Ectodermal cell (in vitro differentiated cells): ENCODE data around the gene SVIL. TPM values are rescaled to one million over a fixed set of nuclear protein-coding genes. Genes with fewer than 3 reads are reported as not detected.

Experiments used
- H3K27ac ChIP-seq: 2 replicates; pipeline ENCODE4 v1.7.0; 2013; ENCODE audit warnings: mild to moderate bottlenecking, low read depth, low read length; ENCODE audit not compliant: insufficient read depth, poor library complexity, severe bottlenecking
- H3K27me3 ChIP-seq: 2 replicates; pipeline ENCODE4 v1.7.0; 2013; ENCODE audit warnings: mild to moderate bottlenecking, low read length; ENCODE audit not compliant: insufficient read depth, control insufficient read depth, poor library complexity, severe bottlenecking
- H3K36me3 ChIP-seq: one replicate; pipeline ENCODE4 v1.7.0; 2013; ENCODE audit warnings: low read length; ENCODE audit not compliant: control insufficient read depth, insufficient read depth
- H3K4me1 ChIP-seq: one replicate; pipeline ENCODE4 v1.7.0; 2013; ENCODE audit warnings: low read length; ENCODE audit not compliant: control insufficient read depth, insufficient read depth
- H3K4me3 ChIP-seq: 2 replicates; pipeline ENCODE4 v1.7.0; 2013; ENCODE audit warnings: low read depth, low read length, control low read depth; ENCODE audit not compliant: insufficient read depth
- H3K9me3 ChIP-seq: 2 replicates; pipeline ENCODE4 v1.7.0; 2013; ENCODE audit warnings: mild to moderate bottlenecking, low read length, moderate library complexity; ENCODE audit not compliant: control insufficient read depth
- WGBS, 2 experiments: methylation state at CpG; one replicate each; pipeline ENCODE4 v1.1.7; 2013; ENCODE audit warnings: missing lambda C conversion rate in 2 of 2; 5-methylcytosine and 5-hydroxymethylcytosine counted together
- polyA plus RNA-seq, 4 experiments: library from polyadenylated mRNA; stranded (reverse); fragments of 50-300 nt; gene quantifications; one replicate each; pipeline ENCODE4 v1.2.3, GENCODE V29; 2013

SVIL gene, protein sequence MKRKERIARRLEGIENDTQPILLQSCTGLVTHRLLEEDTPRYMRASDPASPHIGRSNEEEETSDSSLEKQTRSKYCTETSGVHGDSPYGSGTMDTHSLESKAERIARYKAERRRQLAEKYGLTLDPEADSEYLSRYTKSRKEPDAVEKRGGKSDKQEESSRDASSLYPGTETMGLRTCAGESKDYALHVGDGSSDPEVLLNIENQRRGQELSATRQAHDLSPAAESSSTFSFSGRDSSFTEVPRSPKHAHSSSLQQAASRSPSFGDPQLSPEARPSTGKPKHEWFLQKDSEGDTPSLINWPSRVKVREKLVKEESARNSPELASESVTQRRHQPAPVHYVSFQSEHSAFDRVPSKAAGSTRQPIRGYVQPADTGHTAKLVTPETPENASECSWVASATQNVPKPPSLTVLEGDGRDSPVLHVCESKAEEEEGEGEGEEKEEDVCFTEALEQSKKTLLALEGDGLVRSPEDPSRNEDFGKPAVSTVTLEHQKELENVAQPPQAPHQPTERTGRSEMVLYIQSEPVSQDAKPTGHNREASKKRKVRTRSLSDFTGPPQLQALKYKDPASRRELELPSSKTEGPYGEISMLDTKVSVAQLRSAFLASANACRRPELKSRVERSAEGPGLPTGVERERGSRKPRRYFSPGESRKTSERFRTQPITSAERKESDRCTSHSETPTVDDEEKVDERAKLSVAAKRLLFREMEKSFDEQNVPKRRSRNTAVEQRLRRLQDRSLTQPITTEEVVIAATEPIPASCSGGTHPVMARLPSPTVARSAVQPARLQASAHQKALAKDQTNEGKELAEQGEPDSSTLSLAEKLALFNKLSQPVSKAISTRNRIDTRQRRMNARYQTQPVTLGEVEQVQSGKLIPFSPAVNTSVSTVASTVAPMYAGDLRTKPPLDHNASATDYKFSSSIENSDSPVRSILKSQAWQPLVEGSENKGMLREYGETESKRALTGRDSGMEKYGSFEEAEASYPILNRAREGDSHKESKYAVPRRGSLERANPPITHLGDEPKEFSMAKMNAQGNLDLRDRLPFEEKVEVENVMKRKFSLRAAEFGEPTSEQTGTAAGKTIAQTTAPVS (N-terminal part only)
- 31.9 TPM for polyA plus RNA-seq (2013, experiment 1 of 4)
- polyA plus RNA-seq (2013, experiment 2 of 4) = 31.4 TPM
- 35.4 TPM for polyA plus RNA-seq (2013, experiment 3 of 4)
- polyA plus RNA-seq (2013, experiment 4 of 4) = 26.7 TPM

DNA sequence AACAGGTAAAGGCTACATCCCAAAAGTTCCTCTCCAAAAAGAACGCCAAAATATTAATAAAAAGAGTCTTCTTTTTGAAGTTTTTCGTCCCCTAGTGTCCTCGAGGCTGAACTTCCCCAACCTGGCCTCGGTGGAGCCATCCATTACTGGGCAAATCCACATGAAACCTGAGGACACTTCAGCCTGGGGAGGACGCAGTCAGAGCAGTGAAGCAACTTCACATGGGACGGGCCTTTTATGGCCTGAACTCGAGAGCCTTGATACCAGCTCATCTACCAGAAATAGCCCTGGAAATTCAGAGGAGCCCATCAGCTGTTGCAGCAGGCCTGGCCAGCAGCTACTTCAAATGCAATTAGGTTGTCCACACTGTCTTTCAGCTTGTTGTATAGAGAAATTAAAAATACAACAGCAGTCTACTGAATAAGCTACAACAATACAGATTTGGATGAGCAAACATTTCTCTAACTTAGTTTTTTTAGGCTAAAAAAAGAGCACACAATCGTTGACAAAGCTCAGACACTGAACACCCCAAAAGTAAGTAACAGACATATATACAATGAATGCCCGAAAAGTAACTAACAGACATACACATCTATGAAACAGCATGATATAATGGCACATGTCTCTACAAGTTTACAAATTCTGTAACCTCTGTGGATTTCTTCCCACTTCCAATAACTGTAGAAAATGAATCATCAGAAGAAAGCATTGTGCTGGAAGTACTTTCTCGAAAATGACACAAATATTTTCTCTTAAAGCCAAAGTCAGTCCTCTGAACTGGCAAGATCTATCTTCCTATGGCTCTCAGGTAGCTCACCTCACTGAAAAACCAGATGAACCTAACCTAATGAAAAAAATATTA is at the start of gene SVIL:
Gene SVIL, minus strand, starts transcription at position 208 of the 862 bp plus-strand sequence. CDS start 79,913 bp downstream, outside the sequence.
- Histone ChIP-seq H3K36me3 (peaks cover 2% of the 10 kb centered on the region), H3K4me1 (peaks cover 21% of the 10 kb centered on the region), H3K27me3 (no peaks in the 10 kb centered on the region), H3K4me3 (no peak within 1 kb of the TSS), H3K27ac (peak within 1 kb of the TSS; percentile 40), H3K9me3 (no peaks in the 10 kb centered on the region)
- 52 to 58% methylated on average over 10 of the region's 10 CpGs for whole genome bisulfite sequencing, 2 experiments

DNA sequence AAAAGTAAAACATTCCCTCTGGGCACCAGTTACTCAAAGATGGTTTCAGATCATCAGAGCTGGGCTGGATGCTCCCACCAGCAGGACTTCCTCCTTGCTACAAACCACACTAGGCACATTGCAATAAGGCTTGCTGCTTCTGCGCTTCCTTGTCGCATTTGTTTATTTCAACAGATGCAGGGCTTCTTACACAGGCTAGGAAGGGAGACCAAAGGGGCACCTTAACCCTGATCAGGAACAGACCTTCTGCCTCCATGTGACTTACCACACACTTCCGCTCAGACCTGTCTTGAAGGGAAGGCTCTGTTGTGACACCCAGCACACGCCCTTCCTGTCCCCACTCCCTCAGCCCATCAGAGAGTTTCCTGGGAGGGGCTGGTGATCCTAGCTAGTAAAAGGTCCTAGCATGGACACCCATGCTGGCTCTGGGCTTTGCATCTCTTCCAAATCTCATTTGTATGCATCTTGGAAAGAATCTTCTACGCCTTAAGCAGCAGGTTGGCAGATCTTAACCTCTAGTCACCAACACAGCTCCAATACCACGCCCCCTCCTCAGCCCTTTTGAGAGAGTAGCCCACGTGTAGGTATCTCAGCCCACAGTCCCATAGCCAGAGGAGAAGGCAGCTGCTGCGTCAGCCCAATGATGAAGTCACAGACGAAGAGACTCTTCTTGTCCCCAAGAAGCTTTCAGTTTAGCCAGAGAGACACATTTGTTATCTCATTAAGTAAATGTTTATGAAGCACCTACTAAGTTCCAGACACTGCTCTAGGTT is 47.1 kb upstream of the SVIL start:
- no peak overlapping the region for H3K4me3 ChIP-seq
- WGBS, 2 experiments = 89 to 92% methylated on average over 9 of the region's 9 CpGs
- no peaks in the 10 kb centered on the region for H3K9me3 ChIP-seq
- peaks cover 11% of the 10 kb centered on the region for H3K36me3 ChIP-seq
- H3K27ac ChIP-seq = no peak overlapping the region
- no peaks in the 10 kb centered on the region for H3K27me3 ChIP-seq
- peaks cover 3% of the 10 kb centered on the region for H3K4me1 ChIP-seq

DNA sequence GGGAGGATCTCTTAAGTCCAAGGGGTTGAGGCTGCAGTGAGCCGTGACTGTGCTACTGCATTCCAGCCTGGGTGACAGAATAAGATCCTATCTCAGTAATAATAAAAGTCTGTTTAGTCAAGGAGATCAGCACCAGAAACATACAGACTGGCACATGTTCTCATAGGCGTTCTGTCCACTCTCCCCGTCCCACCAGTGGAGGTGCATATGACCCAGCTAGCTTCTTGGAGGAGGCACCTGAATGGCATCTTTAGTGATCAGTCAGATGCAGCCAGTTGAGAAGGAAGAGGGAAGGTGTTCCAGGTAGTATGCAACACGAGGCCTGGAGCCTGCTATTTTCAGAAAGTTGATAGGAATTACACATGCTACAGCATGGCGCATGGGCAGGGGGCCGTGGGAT is 45.3 kb upstream of the SVIL start:
- peaks cover 5% of the 10 kb centered on the region for H3K9me3 ChIP-seq
- WGBS, 2 experiments = 96 to 98% methylated on average over 6 of the region's 6 CpGs
- peaks cover 24% of the 10 kb centered on the region for H3K36me3 ChIP-seq
- H3K4me1 ChIP-seq = no peaks in the 10 kb centered on the region
- no peak overlapping the region for H3K4me3 ChIP-seq
- H3K27me3 ChIP-seq = no peaks in the 10 kb centered on the region
- H3K27ac ChIP-seq = no peak overlapping the region

DNA sequence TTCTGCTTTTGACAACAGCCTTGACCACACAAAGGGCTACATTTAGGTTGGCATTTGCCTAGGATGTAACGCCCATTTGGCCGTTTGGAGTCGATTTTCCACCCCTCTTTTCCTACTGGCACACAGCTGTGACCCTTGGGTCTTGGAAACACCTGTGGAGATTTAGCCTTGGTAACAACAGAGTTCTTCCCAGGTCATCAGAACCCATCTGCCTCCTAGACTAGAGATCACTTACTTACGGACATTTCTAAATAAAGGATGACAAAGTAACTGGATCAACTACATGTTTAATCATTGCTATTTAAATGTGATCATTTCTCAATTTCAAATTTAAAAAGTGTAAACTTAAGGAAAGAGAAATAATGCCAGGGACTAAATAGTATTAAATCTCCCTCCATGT is 42.0 kb upstream of the SVIL start:
- no peaks in the 10 kb centered on the region for H3K4me1 ChIP-seq
- no peaks in the 10 kb centered on the region for H3K27me3 ChIP-seq
- H3K27ac ChIP-seq = no peak overlapping the region
- peaks cover 26% of the 10 kb centered on the region for H3K36me3 ChIP-seq
- WGBS, 2 experiments = 92 to 96% methylated on average over 3 to 4 of the region's 4 CpGs
- no peak overlapping the region for H3K4me3 ChIP-seq
- peaks cover 5% of the 10 kb centered on the region for H3K9me3 ChIP-seq

DNA sequence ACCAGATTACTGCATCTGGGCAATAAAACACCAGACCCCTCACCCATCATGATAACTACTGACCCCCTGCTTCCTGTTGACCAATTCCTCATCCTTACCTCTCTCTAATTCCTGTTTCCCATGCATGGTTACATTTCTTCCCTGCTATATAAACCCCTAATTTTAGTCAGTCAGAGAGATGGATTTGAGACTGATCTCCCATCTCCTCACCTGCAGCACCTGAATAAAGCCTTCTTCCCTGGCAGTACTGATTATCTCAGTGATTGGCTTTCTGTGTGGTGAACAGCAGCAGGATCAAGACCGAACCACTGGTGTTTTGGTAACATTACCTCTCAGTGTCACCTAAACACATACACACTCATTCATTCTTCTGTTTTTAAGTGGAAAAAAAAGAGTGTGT is 41.2 kb upstream of the SVIL start:
- Histone ChIP-seq H3K9me3 (peaks cover 5% of the 10 kb centered on the region), H3K4me3 (no peak overlapping the region), H3K27ac (no peak overlapping the region), H3K27me3 (no peaks in the 10 kb centered on the region), H3K36me3 (peaks cover 26% of the 10 kb centered on the region), H3K4me1 (no peaks in the 10 kb centered on the region)
- 100% methylated on average over 1 of the region's 1 CpG for WGBS, 2 experiments

DNA sequence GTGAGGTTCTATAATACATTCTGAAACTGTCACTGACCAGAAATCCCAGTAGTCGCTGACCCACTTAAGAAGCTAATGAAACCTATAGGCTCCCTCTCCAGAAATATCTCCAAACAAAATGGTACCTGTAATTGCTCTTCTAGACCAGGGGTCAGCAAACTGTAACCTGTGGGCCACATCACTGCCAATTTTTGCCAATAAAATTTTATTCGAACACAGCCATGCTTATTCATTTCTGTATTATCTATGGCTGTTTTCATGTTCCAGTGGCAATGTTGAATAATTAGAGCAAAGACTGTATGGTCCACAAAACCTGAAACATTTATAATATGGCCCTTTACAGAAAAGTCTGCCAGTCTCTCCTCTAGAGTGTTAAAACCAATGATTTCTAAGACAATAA is 37.2 kb upstream of the SVIL start:
- Histone ChIP-seq H3K27me3 (no peaks in the 10 kb centered on the region), H3K9me3 (peaks cover 5% of the 10 kb centered on the region), H3K36me3 (peaks cover 19% of the 10 kb centered on the region), H3K4me1 (no peaks in the 10 kb centered on the region), H3K4me3 (no peak overlapping the region), H3K27ac (no peak overlapping the region)
- WGBS, 2 experiments = 88 to 98% methylated on average over 2 of the region's 2 CpGs

DNA sequence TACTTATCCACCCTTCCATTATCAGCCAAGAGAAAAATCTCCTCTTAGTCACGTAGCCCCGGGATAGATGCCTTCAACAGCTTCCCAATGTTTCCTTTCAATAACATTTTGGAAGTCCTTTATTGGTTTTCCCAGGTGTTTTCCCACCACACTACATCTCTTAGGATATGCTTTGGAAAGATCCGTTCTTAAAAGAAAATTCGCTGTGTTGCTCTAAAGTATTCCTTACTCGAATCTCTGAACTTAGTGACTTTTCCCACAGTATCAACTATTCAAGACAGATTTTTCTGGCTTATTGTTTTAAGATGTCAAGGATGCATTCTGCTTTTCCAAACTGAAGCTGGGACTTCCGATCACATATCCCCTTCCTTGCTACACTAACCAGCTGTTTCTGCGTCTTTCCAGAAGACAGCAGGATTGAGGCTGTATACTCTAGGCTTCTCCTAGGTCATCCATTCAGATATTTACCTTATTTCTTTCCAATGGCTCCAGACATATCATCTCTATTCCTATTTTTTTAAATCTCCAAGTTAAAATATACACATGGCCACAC is 36.5 kb upstream of the SVIL start:
- Histone ChIP-seq H3K4me1 (no peaks in the 10 kb centered on the region), H3K27me3 (no peaks in the 10 kb centered on the region), H3K27ac (no peak overlapping the region), H3K4me3 (no peak overlapping the region), H3K36me3 (peaks cover 15% of the 10 kb centered on the region), H3K9me3 (peaks cover 5% of the 10 kb centered on the region)
- WGBS, 2 experiments = 92 to 95% methylated on average over 7 of the region's 7 CpGs

DNA sequence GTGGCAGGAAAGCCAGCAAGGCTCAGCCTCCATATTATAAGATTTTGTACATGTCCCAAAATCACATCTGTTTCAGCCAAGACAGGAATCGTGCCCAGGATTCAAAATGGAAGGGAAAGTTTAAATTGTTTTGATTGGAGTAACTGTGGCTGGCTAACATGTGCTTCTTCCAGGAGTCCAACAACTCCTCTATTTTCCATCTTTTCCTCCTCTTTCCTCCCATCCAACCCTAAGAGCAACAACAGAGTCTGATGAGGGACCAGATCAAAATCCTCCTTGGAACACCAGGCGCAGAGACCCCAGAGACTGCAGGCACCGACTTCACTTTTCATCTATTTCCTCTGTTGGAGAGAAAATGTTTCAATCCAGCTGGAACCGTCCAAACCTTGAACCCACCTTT is 36.0 kb upstream of the SVIL start:
- 93 to 97% methylated on average over 3 to 4 of the region's 4 CpGs for WGBS, 2 experiments
- Histone ChIP-seq H3K27me3 (no peaks in the 10 kb centered on the region), H3K4me1 (no peaks in the 10 kb centered on the region), H3K9me3 (peaks cover under 1% of the 10 kb centered on the region), H3K36me3 (peaks cover 12% of the 10 kb centered on the region), H3K27ac (no peak overlapping the region), H3K4me3 (no peak overlapping the region)

DNA sequence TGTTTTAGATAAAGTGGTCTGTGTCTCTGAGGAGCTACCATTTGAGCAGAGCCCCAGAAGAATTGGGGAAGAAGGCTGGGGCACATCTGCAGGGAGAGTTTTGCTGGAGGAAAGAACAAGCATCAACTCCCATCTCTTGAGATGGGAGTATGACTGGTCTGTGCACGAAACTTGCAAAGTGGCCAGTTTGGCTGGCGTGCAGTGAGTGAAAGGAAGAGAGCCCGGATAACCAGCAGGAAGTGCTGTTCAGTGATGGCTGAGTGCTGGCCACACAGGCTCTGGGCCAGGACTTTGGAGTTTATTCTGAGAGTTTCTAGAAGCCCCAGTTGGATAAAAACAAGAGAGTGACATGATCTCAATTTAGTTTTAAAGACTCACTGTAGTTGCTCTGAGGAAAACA is 34.4 kb upstream of the SVIL start:
- 93 to 95% methylated on average over 3 of the region's 3 CpGs for WGBS, 2 experiments
- Histone ChIP-seq H3K27me3 (no peaks in the 10 kb centered on the region), H3K4me1 (no peaks in the 10 kb centered on the region), H3K4me3 (no peak overlapping the region), H3K9me3 (no peaks in the 10 kb centered on the region), H3K36me3 (no peaks in the 10 kb centered on the region), H3K27ac (no peak overlapping the region)
